ENCODE results near the gene GDF7.

- no peak for TF ChIP-seq CTCF (IDR thresholded peaks at IDR 0.05; ENCODE audit: borderline replicate concordance, extremely low read depth, low read length, poor library complexity, severe bottlenecking)
- no peak for TF ChIP-seq EZH2 (IDR thresholded peaks at IDR 0.05; ENCODE audit: borderline replicate concordance, low read depth, low read length, severe bottlenecking)
Measured at GRCh38 chr2:20650393-20650876, 16.5 kb upstream of the GDF7 start.
